DND-41 (cell line): ENCODE data around the gene KNCN.

Experiments
- EZH2 ChIP-seq: IDR thresholded peaks from 3 replicates; pipeline ENCODE4 v1.6.1; 2012; ENCODE audit warnings: borderline replicate concordance, low read depth, mild to moderate bottlenecking, moderate library complexity, low read length, inconsistent platforms; ENCODE audit not compliant: severe bottlenecking
- TF ChIP-seq, protein P1 (sequence below): IDR thresholded peaks from 2 replicates; pipeline ENCODE4 v1.5.1; 2012; ENCODE audit warnings: borderline replicate concordance, low read length, moderate library complexity, mild to moderate bottlenecking; ENCODE audit not compliant: poor library complexity, severe bottlenecking; ENCODE audit errors: extremely low read depth

DNA sequence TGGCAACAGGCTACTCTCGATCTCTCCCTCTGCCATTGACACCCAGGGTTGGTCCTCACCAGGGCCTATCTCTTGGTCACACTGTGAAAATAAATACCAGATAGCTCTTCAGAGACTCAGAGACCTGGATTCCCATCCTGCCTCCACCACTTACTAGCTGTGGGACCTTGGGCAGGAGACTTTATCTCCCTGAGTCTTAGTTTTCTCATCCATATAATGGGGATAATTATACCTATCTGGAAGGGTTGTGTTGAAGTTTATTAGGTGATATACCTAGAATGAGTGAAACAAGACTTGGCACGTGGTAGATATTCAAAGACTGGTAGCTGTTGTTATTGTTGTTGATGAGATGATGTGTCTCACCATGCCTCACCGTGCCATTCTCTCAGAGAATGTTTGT is 54.4 kb downstream of the KNCN start:
- TF ChIP-seq, protein P1, sequence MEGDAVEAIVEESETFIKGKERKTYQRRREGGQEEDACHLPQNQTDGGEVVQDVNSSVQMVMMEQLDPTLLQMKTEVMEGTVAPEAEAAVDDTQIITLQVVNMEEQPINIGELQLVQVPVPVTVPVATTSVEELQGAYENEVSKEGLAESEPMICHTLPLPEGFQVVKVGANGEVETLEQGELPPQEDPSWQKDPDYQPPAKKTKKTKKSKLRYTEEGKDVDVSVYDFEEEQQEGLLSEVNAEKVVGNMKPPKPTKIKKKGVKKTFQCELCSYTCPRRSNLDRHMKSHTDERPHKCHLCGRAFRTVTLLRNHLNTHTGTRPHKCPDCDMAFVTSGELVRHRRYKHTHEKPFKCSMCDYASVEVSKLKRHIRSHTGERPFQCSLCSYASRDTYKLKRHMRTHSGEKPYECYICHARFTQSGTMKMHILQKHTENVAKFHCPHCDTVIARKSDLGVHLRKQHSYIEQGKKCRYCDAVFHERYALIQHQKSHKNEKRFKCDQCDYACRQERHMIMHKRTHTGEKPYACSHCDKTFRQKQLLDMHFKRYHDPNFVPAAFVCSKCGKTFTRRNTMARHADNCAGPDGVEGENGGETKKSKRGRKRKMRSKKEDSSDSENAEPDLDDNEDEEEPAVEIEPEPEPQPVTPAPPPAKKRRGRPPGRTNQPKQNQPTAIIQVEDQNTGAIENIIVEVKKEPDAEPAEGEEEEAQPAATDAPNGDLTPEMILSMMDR, result no peak
- no peak for TF ChIP-seq EZH2
